ENCODE measurements around the gene GGA2.

DNA sequence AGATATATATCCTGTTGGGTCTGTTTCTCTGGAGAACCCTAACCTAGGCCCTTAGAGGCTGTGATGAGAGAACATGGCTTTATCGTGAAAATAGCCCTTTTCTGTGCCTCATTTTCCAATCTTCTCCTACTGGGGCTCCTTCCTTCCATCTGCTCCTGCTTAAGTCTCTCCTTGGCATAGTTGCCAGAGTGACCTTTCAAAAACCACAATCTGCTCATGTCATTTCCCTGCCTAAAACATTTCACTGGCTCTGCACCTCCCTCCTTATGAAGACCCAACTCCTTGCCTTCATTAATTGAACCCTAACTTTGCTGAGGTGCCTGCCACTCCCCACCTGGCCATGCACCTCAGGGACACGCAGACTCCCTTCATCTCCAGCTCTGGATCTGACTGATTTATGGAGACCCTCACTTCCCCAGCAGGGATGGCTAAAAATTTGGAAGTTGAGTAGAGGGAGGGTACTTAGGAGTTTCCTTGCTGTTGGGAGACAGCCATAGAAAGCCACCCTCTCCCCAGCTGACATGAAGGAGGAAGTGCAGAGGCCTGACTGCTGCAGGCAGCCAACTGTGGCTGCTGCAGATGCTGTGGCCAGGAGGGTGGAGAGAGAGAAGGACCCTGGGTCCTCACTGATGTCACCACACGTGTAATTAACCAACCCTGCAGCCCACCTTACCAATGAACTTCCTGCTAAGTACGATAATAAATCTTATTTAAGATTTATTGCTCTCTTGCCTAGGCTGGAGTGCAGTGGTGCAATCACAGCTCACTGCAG is 6.3 kb upstream of the GGA2 start:
- TF ChIP-seq EZH2 (IDR thresholded peaks at IDR 0.05; ENCODE audit: borderline replicate concordance, low read depth, low read length, poor library complexity, severe bottlenecking) = no peak
- TF ChIP-seq, protein P1, sequence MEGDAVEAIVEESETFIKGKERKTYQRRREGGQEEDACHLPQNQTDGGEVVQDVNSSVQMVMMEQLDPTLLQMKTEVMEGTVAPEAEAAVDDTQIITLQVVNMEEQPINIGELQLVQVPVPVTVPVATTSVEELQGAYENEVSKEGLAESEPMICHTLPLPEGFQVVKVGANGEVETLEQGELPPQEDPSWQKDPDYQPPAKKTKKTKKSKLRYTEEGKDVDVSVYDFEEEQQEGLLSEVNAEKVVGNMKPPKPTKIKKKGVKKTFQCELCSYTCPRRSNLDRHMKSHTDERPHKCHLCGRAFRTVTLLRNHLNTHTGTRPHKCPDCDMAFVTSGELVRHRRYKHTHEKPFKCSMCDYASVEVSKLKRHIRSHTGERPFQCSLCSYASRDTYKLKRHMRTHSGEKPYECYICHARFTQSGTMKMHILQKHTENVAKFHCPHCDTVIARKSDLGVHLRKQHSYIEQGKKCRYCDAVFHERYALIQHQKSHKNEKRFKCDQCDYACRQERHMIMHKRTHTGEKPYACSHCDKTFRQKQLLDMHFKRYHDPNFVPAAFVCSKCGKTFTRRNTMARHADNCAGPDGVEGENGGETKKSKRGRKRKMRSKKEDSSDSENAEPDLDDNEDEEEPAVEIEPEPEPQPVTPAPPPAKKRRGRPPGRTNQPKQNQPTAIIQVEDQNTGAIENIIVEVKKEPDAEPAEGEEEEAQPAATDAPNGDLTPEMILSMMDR (conservative IDR thresholded peaks at IDR 0.05; ENCODE audit: low read depth, low read length) = no peak

Measured in A673 (cell line).